ENCODE data around the gene RPS4Y2. TPM values are rescaled to one million over a fixed set of nuclear protein-coding genes. Genes with fewer than 3 reads are reported as not detected.

The RPS4Y2 gene
- total and polyA plus RNA-seq, 5 experiments from 2014 or later, result not detected

- DNase-seq, result no peak
- no peak overlapping the region for H3K4me3 Mint-ChIP-seq
- H3K27ac Mint-ChIP-seq, result no peak overlapping the region
- POLR2A ChIA-PET, result no interaction called here
- H3K36me3 Mint-ChIP-seq, result no peaks in the 10 kb centered on the region
- no peaks in the 10 kb centered on the region for H3K9me3 Mint-ChIP-seq
- no peak for ATAC-seq
- peaks cover 32 to 66% (median 49%) of the 10 kb centered on the region in 4 donors for H3K4me1 Mint-ChIP-seq
- H3K27me3 Mint-ChIP-seq, result no peaks in the 10 kb centered on the region
These were observed 24.9 kb downstream of the RPS4Y2 start for GRCh38 chrY:20780776-20781175.

- H3K4me1 Mint-ChIP-seq, result peaks cover 28 to 64% (median 45%) of the 10 kb centered on the region in 4 donors
- peak overlapping the region in 2 of 10 donors; percentile 19 to 25 for H3K27ac Mint-ChIP-seq
- no peak for ATAC-seq
- no peaks in the 10 kb centered on the region for H3K9me3 Mint-ChIP-seq
- H3K4me3 Mint-ChIP-seq, result peak overlapping the region in 3 of 10 donors; percentile 7 to 23 (median 14)
- POLR2A ChIA-PET, result interaction anchor here (1.0 kb wide), 1 partner anchor 34 kb away, joined by 4 read pairs; no protein-coding TSS in a partner anchor
- no peaks in the 10 kb centered on the region for H3K27me3 Mint-ChIP-seq
- DNase-seq, result no peak
- no peaks in the 10 kb centered on the region for H3K36me3 Mint-ChIP-seq
These were observed 25.5 kb downstream of the RPS4Y2 start for GRCh38 chrY:20781408-20781807.

GRCh38 chrY:20784965-20785364, 29.1 kb downstream of the RPS4Y2 start:
- DNase-seq, result no peak
- peak; percentile 41 to 75 for ATAC-seq
- Mint-ChIP-seq H3K9me3 (no peaks in the 10 kb centered on the region), H3K4me1 (peaks cover 28 to 68% (median 44%) of the 10 kb centered on the region in 4 donors), H3K27me3 (no peaks in the 10 kb centered on the region), H3K36me3 (no peaks in the 10 kb centered on the region), H3K27ac (peak overlapping the region in 4 of 10 donors; percentile 4 to 87 (median 40)), H3K4me3 (peak overlapping the region in 4 of 10 donors; percentile 11 to 65 (median 40))
- POLR2A ChIA-PET, result no interaction called here

GRCh38 chrY:20787076-20787475, 31.2 kb downstream of the RPS4Y2 start:
- H3K27ac Mint-ChIP-seq, result peak overlapping the region in 1 of 10 donors; percentile 20
- H3K27me3 Mint-ChIP-seq, result no peaks in the 10 kb centered on the region
- no peak for DNase-seq
- ATAC-seq, result no peak
- H3K4me1 Mint-ChIP-seq, result peaks cover 25 to 48% (median 40%) of the 10 kb centered on the region in 4 donors
- H3K4me3 Mint-ChIP-seq, result no peak overlapping the region
- H3K36me3 Mint-ChIP-seq, result no peaks in the 10 kb centered on the region
- POLR2A ChIA-PET, result no interaction called here
- H3K9me3 Mint-ChIP-seq, result no peaks in the 10 kb centered on the region

GRCh38 chrY:20798351-20799049, 42.6 kb downstream of the RPS4Y2 start:
- Mint-ChIP-seq H3K9me3 (no peaks in the 10 kb centered on the region), H3K36me3 (no peaks in the 10 kb centered on the region), H3K4me1 (peaks cover 7 to 32% (median 13%) of the 10 kb centered on the region in 4 donors), H3K27ac (peak overlapping the region in 5 of 10 donors; percentile 40 to 97 (median 91)), H3K27me3 (no peaks in the 10 kb centered on the region), H3K4me3 (peak overlapping the region in 6 of 10 donors; percentile 72 to 89 (median 78))
- ATAC-seq (peak; percentile 47 to 55), DNase-seq (peak in 1 of 10 donors; percentile 5)
- POLR2A ChIA-PET, result no interaction called here

- H3K27ac Mint-ChIP-seq, result no peak overlapping the region
- POLR2A ChIA-PET, result no interaction called here
- DNase-seq (no peak), ATAC-seq (no peak)
- H3K9me3 Mint-ChIP-seq, result no peaks in the 10 kb centered on the region
- no peaks in the 10 kb centered on the region for H3K36me3 Mint-ChIP-seq
- peaks cover 5 to 28% (median 11%) of the 10 kb centered on the region in 4 donors for H3K4me1 Mint-ChIP-seq
- H3K27me3 Mint-ChIP-seq, result no peaks in the 10 kb centered on the region
- H3K4me3 Mint-ChIP-seq, result no peak overlapping the region
These were observed 46.8 kb downstream of the RPS4Y2 start for GRCh38 chrY:20802659-20803058.

GRCh38 chrY:20806243-20806642, 50.3 kb downstream of the RPS4Y2 start:
- Mint-ChIP-seq H3K27me3 (no peaks in the 10 kb centered on the region), H3K4me1 (peaks cover 5 to 12% (median 9%) of the 10 kb centered on the region in 4 donors), H3K4me3 (no peak overlapping the region), H3K9me3 (no peaks in the 10 kb centered on the region), H3K27ac (no peak overlapping the region), H3K36me3 (no peaks in the 10 kb centered on the region)
- ATAC-seq (no peak), DNase-seq (no peak)
- POLR2A ChIA-PET, result no interaction called here

GRCh38 chrY:20813459-20813858, 57.6 kb downstream of the RPS4Y2 start:
- Mint-ChIP-seq H3K36me3 (no peaks in the 10 kb centered on the region), H3K9me3 (no peaks in the 10 kb centered on the region), H3K4me1 (peaks cover 11 to 13% (median 12%) of the 10 kb centered on the region in 4 donors), H3K4me3 (peak overlapping the region in 1 of 10 donors; percentile 20), H3K27me3 (no peaks in the 10 kb centered on the region), H3K27ac (peak overlapping the region in 3 of 10 donors; percentile 50 to 60 (median 60))
- POLR2A ChIA-PET, result no interaction called here
- DNase-seq, result no peak
- peak in 1 of 2 donors; percentile 70 for ATAC-seq

- no peaks in the 10 kb centered on the region for H3K27me3 Mint-ChIP-seq
- DNase-seq (no peak), ATAC-seq (no peak)
- H3K36me3 Mint-ChIP-seq, result no peaks in the 10 kb centered on the region
- POLR2A ChIA-PET, result no interaction called here
- peaks cover 11 to 13% (median 12%) of the 10 kb centered on the region in 4 donors for H3K4me1 Mint-ChIP-seq
- H3K27ac Mint-ChIP-seq, result no peak overlapping the region
- H3K9me3 Mint-ChIP-seq, result no peaks in the 10 kb centered on the region
- no peak overlapping the region for H3K4me3 Mint-ChIP-seq
These were observed 58.9 kb downstream of the RPS4Y2 start for GRCh38 chrY:20814794-20815193.

GRCh38 chrY:20817067-20817466, 61.2 kb downstream of the RPS4Y2 start:
- POLR2A ChIA-PET, result no interaction called here
- no peak for DNase-seq
- Mint-ChIP-seq H3K36me3 (no peaks in the 10 kb centered on the region), H3K27ac (no peak overlapping the region), H3K4me1 (peaks cover 11 to 13% (median 12%) of the 10 kb centered on the region in 4 donors), H3K4me3 (no peak overlapping the region), H3K27me3 (no peaks in the 10 kb centered on the region), H3K9me3 (peaks cover 0 to 4% (median 0%) of the 10 kb centered on the region in 9 donors)
- ATAC-seq, result no peak

Other genes starting within 250 kb of the RPS4Y2 start
- gene EIF1AY, start 180.3 kb upstream of the RPS4Y2 start, total RNA-seq, result 10 to 100 TPM; 32.3 to 35.9 TPM
- not detected for gene EIF1AY, start 180.3 kb upstream of the RPS4Y2 start, polyA plus RNA-seq